ENCODE measurements around the gene C12orf42.

The C12orf42 gene

GRCh38 chr12:103421402-103421801 is 74.4 kb downstream of the C12orf42 start:
- no peak for DNase-seq (ENCODE audit: low read depth)
- H3K4me3 ChIP-seq (ENCODE audit: control insufficient read depth, low read depth, low read length): no peak overlapping the region
- no peak for TF ChIP-seq CTCF (conservative IDR thresholded peaks at IDR 0.05; ENCODE audit: control insufficient read depth, insufficient read depth, low read depth, low read length)

- no peak for TF ChIP-seq CTCF (conservative IDR thresholded peaks at IDR 0.05; ENCODE audit: control insufficient read depth, insufficient read depth, low read depth, low read length)
- no peak for DNase-seq (ENCODE audit: low read depth)
- H3K4me3 ChIP-seq (ENCODE audit: control insufficient read depth, low read depth, low read length): no peak overlapping the region
These were observed 80.1 kb downstream of the C12orf42 start for GRCh38 chr12:103415681-103416080.

GRCh38 chr12:103401421-103401820 is 94.3 kb downstream of the C12orf42 start:
- TF ChIP-seq CTCF (conservative IDR thresholded peaks at IDR 0.05; ENCODE audit: control insufficient read depth, insufficient read depth, low read depth, low read length): no peak
- DNase-seq (ENCODE audit: low read depth): no peak
- no peak overlapping the region for H3K4me3 ChIP-seq (ENCODE audit: control insufficient read depth, low read depth, low read length)

GRCh38 chr12:103399986-103400385 is 95.8 kb downstream of the C12orf42 start:
- H3K4me3 ChIP-seq (ENCODE audit: control insufficient read depth, low read depth, low read length): no peak overlapping the region
- no peak for DNase-seq (ENCODE audit: low read depth)
- no peak for TF ChIP-seq CTCF (conservative IDR thresholded peaks at IDR 0.05; ENCODE audit: control insufficient read depth, insufficient read depth, low read depth, low read length)

- DNase-seq (ENCODE audit: low read depth): no peak
- H3K4me3 ChIP-seq (ENCODE audit: control insufficient read depth, low read depth, low read length): no peak overlapping the region
- TF ChIP-seq CTCF (conservative IDR thresholded peaks at IDR 0.05; ENCODE audit: control insufficient read depth, insufficient read depth, low read depth, low read length): no peak
These were observed 98.2 kb downstream of the C12orf42 start for GRCh38 chr12:103397536-103397935.

DNA sequence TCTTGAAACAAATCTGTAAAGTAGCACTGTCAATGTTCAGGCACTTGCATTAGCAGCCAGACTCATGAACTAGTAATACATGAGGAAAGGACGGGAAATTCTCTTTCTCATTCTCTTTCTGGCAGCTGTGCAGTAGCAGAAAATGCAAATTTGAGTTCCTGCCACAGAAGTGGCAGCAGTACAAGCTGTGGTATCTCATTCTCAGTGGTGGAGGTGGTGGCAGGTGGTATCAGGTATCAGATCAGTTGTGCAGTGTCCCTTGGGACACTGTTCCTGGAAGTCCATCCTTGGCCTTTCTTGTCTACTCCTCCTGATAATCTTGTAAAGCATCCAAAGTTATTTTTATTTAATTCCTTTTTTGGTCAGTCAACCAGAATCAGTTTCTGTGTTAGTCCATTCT is 103.0 kb downstream of the C12orf42 start:
- no peak for TF ChIP-seq CTCF (conservative IDR thresholded peaks at IDR 0.05; ENCODE audit: control insufficient read depth, insufficient read depth, low read depth, low read length)
- DNase-seq (ENCODE audit: low read depth): no peak
- H3K4me3 ChIP-seq (ENCODE audit: control insufficient read depth, low read depth, low read length): no peak overlapping the region

GRCh38 chr12:103391103-103391502 is 104.7 kb downstream of the C12orf42 start:
- no peak for TF ChIP-seq CTCF (conservative IDR thresholded peaks at IDR 0.05; ENCODE audit: control insufficient read depth, insufficient read depth, low read depth, low read length)
- no peak for DNase-seq (ENCODE audit: low read depth)
- no peak overlapping the region for H3K4me3 ChIP-seq (ENCODE audit: control insufficient read depth, low read depth, low read length)

All from fibroblast of mammary gland (primary cell).